Stimulated activated CD8-positive, alpha-beta memory T cell treated with anti-CD3 and anti-CD28 coated beads, Interleukin-4, amount 100 ng/mL, for 4 hours (primary cell): ENCODE measurements around the gene SMNDC1.
A peak's percentile ranks its signal among the peaks of the same experiment; 100 is the strongest.

Experiments used
- DNase-seq, 2 donors: peaks; one replicate each; pipeline ENCODE4 v3.0.0-alpha.2; 2020; ENCODE audit warnings: low read depth in 2 of 2, low spot score in 1 of 2

SMNDC1 gene

GRCh38 chr10:110327262-110327914 lies 22.7 kb upstream of the SMNDC1 start:
- DNase-seq: no peak

- DNase-seq: no peak
Measured at GRCh38 chr10:110326351-110327032, 21.8 kb upstream of the SMNDC1 start.

- DNase-seq: no peak
Measured at GRCh38 chr10:110324805-110325280, 20.1 kb upstream of the SMNDC1 start.

GRCh38 chr10:110324201-110324804 lies 19.6 kb upstream of the SMNDC1 start:
- no peak for DNase-seq

GRCh38 chr10:110323503-110323902 lies 18.8 kb upstream of the SMNDC1 start:
- no peak for DNase-seq

- DNase-seq: no peak
Measured at GRCh38 chr10:110321869-110322620, 17.3 kb upstream of the SMNDC1 start.

GRCh38 chr10:110317866-110318850 lies 13.4 kb upstream of the SMNDC1 start:
- no peak for DNase-seq

- no peak for DNase-seq
Measured at GRCh38 chr10:110313674-110314073, 9.0 kb upstream of the SMNDC1 start.

GRCh38 chr10:110312206-110312605 lies 7.5 kb upstream of the SMNDC1 start:
- DNase-seq: no peak

- no peak for DNase-seq
Measured at GRCh38 chr10:110311357-110311949, 6.7 kb upstream of the SMNDC1 start.

GRCh38 chr10:110310741-110311140 lies 6.0 kb upstream of the SMNDC1 start:
- DNase-seq: no peak

- no peak for DNase-seq
Measured at GRCh38 chr10:110307805-110308204, 3.1 kb upstream of the SMNDC1 start.

GRCh38 chr10:110306452-110306768 lies 1.7 kb upstream of the SMNDC1 start:
- DNase-seq: no peak

GRCh38 chr10:110305767-110306451 lies 1.2 kb upstream of the SMNDC1 start:
- DNase-seq: peak in 1 of 2 donors; percentile 18

GRCh38 chr10:110304394-110304779 lies 333 bp downstream of the SMNDC1 start:
- DNase-seq: no peak

- no peak for DNase-seq
Measured at GRCh38 chr10:110303681-110304080, 1.0 kb downstream of the SMNDC1 start.

- DNase-seq: no peak
Measured at GRCh38 chr10:110300486-110300986, 4.2 kb downstream of the SMNDC1 start.

- no peak for DNase-seq
Measured at GRCh38 chr10:110296966-110297365, 7.8 kb downstream of the SMNDC1 start.

GRCh38 chr10:110286841-110287240 lies 17.9 kb downstream of the SMNDC1 start:
- DNase-seq: no peak
